SKM-1 treated with dmso at 0.1 percent for 144 hours (cell line): ENCODE results near the gene PAMR1.
"Not testable (repeated sequence)": the region's sequence is repeated elsewhere in the genome, so short reads cannot be mapped to it uniquely, and the experiment has no call there.

Experiments used
- DNase-seq: peaks from one replicate; lab custom pipeline; 2025; ENCODE audit not compliant: unreplicated experiment; lab: John Stamatoyannopoulos, UW

The PAMR1 gene

GRCh38 chr11:35545391-35546003 is 20.1 kb upstream of the PAMR1 start:
- no peak for DNase-seq

GRCh38 chr11:35543481-35543880 is 18.1 kb upstream of the PAMR1 start:
- no peak for DNase-seq

- DNase-seq: no peak
Measured at GRCh38 chr11:35541621-35542375, 16.4 kb upstream of the PAMR1 start.

GRCh38 chr11:35540526-35540925 is 15.1 kb upstream of the PAMR1 start:
- no peak for DNase-seq

GRCh38 chr11:35539781-35540281 is 14.4 kb upstream of the PAMR1 start:
- no peak for DNase-seq

GRCh38 chr11:35539256-35539655 is 13.8 kb upstream of the PAMR1 start:
- no peak for DNase-seq

GRCh38 chr11:35536470-35536869 is 11.1 kb upstream of the PAMR1 start:
- DNase-seq: no peak

- DNase-seq: no peak
Measured at GRCh38 chr11:35531246-35531645, 5.8 kb upstream of the PAMR1 start.

GRCh38 chr11:35529971-35530495 is 4.6 kb upstream of the PAMR1 start:
- DNase-seq: no peak

GRCh38 chr11:35526370-35526792 is 965 bp upstream of the PAMR1 start:
- no peak for DNase-seq

GRCh38 chr11:35524780-35525179 is 636 bp downstream of the PAMR1 start:
- no peak for DNase-seq

- no peak for DNase-seq
Measured at GRCh38 chr11:35523861-35524260, 1.6 kb downstream of the PAMR1 start.

GRCh38 chr11:35523331-35523768 is 2.1 kb downstream of the PAMR1 start:
- DNase-seq: no peak

- DNase-seq: not testable (repeated sequence)
Measured at GRCh38 chr11:35522091-35522490, 3.3 kb downstream of the PAMR1 start.

- no peak for DNase-seq
Measured at GRCh38 chr11:35520376-35520775, 5.0 kb downstream of the PAMR1 start.

GRCh38 chr11:35518766-35519165 is 6.7 kb downstream of the PAMR1 start:
- DNase-seq: no peak

- no peak for DNase-seq
Measured at GRCh38 chr11:35517481-35517880, 7.9 kb downstream of the PAMR1 start.

GRCh38 chr11:35516403-35516802 is 9.0 kb downstream of the PAMR1 start:
- DNase-seq: no peak

- DNase-seq: no peak
Measured at GRCh38 chr11:35515224-35515623, 10.2 kb downstream of the PAMR1 start.

GRCh38 chr11:35514481-35514880 is 10.9 kb downstream of the PAMR1 start:
- no peak for DNase-seq

- DNase-seq: no peak
Measured at GRCh38 chr11:35511666-35512065, 13.8 kb downstream of the PAMR1 start.

GRCh38 chr11:35507688-35508087 is 17.7 kb downstream of the PAMR1 start:
- DNase-seq: no peak
